ENCODE results near the gene HEYL.
A peak's percentile ranks its signal among the peaks of the same experiment; 100 is the strongest.

Gene HEYL

DNA sequence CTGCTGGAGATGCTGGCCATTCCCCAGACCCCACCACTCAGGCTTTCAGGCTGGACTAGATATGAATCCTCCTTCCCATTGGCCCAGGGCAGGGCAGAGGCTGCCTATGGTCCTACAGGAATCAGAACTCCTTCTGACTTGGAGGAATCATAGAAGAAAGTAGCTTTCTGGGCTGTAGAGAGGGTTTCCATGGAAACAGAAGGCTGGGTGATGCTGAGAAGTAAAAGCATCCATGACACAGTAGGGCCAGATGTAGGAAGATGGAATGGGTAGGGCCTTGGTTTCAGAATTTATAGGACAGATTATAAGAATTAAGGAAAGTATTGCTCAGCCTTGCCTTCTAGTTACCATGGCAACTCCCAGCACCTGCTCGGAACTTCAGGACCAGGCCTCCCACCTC lies 23.4 kb upstream of the HEYL start:
- DNase-seq, result no peak

DNA sequence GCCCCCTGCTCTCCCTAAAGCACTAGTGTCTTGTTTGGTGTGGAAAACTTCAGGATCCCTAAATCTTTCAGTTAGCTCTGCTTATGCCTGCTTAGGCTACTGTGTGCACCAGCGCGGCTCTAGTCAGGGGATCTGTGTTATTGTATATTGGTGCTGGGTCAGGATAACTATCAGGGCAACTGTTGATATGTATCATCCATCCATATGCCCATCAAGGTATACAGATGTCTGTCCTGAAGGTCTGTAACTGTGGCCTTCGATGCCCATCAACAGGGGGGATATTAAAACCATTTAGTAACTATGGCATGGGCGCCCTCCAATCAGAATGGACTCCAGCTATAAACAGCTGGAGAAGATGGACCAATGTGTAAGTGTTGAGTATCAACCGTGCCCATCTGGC lies 20.1 kb upstream of the HEYL start:
- no peak for DNase-seq

DNA sequence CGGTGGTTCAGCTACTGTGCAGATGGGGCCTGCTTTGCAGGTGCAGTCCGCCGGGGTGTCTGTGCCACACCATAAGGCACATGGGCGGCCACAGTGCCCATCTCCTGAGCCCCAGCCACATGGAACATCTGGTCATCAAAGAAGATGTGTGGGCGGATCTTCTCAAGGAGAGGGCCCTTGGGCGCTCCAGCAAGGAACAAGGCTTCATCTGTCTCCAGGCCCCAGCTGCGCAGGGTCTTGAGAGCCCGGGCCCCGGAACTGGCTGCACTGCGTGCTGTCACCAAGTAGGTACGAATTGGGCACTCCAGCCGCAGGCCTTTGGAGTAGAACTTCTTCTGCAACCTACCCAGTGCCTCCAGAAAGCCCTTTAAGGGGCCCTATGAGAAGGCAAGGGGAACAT lies 19.7 kb upstream of the HEYL start:
- DNase-seq, result no peak

DNA sequence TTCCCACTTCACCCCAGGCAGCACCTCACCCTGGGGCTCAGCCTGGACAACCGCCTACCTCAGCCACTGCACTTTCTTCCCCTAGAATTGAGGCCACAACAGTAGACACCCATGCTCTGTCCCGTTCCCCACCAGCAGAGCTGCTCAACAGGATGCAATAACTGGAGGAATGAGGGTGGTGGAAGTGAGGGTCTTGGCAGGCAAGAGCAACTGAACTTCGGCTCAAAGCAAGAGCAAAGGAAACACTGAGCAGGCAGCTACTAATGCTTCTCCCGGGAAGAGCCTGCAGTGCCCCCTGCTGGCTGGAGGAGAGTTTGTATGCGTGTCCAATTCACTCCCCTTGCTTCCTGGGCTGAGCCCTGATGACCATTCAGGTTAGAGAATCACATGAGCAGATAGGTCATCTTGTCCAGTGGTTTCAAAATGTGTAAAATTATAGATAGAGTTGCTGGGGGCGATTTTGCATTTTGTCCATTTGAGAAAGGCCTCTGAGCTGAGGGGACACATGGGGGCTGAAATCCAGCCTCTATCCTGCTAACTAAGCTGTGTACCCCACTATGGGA lies 18.6 kb upstream of the HEYL start:
- peak; percentile 90 for DNase-seq

DNA sequence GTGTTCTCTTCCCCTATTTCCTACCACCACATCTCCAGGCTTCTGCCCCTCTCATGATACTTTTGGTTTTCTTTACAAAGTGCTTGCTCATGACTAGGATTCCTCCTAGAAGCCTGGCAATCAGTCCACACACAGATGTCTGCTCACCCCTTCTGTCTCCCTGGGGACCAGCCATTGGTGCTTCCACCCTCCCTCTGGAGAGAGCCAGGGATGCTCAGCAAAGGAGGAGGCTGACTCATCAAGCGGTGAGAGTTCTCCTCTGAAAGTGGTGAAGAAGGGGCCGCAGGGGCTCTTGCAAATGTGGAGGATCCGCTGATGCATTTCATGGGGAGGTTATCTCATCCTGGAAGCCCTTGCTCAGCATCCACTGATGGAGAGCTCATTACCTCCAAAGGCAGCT lies 18.0 kb upstream of the HEYL start:
- DNase-seq, result no peak

DNA sequence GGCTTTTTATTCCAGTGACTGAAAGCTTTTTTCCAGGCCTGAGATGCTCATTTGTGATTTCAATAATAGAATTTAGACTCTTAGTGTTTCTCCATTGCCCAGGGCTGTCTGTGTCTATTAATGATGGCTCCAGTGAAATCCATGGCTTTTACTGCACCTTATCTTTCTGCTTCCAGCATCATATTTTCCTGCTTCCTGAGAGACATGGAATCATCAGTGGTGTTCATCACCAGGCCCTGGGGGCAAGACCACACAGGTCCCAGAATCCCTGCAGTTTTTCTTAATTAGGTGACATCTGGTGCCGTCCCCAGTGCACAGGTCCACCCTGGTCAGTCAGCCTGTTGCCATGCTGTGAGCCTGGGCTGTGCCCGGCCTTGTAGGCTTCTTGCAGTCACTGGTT lies 16.9 kb upstream of the HEYL start:
- no peak for DNase-seq

DNA sequence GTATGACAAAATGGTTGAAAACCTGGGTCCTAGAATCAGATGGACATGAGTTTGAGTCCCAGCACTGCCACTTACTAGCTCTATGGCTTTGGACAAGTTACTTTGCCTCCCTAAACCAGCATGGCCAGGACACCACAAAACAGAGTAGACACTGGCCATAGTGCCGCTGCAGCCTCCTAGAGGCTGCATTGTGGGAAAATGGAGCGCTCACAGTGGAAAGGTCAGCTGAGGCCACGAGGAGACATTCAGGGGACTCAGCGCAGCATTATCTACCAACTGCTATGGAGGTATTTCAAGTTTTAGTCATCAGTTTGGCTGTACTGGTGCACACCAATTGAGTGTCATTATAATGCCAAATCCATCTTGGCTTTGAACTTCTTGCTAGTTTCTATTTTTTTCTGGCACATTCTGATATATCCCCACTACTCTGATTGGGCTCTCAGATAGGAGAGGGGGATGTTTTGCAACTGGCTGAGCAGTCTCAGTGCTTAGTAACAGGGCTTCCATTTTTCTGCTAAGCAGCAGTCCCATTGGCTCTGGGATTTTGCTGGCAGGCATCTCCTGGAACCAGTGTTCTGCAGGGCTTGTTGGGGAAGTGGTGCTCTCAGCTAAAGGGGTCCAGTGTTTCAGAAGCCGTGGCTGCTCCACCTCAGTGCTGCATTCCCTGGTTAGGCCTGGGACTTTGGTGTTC lies 16.3 kb upstream of the HEYL start:
- no peak for DNase-seq

DNA sequence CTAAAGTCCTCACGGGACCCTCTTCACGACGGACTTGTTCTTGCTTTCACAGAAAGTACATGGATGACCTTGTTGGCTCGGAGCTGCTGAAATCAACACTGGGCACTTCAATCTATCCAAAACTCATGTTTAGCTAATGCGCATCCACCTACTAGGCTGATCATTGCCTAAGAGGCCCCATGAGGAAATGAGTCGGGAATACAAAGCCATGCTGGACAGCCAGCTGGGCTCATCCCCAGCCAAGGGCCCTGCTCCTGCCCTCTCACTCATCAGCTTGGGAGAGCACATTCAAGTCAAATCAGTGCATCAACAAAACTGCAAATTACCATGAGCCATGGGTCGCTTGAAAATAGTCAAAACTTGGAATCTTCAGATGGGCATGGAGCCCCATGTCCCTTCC lies 14.8 kb upstream of the HEYL start:
- DNase-seq, result no peak

DNA sequence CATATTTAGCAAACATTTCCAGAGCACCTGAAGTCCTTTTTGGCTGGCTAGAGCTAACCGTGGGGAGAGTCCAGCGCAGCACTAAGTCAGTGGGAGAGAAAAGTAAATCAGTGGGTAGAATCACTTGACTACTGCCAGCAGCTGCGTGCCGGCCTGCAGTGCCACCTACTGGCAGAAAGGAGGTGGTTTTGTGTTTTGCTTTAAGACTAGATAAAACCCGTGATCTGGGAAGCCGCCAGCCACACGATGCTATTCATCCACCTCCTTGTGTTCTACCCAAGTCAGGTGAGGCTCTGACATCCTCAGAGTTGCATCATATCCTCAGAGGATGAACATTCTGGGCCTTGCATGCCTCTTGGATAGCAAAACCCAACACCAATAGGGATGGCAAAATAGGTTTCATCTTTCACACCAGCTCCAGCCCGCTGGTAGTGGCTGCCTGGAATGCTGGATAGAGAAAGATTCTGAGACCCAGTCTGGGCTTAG lies 14.1 kb upstream of the HEYL start:
- peak; percentile 88 for DNase-seq

DNA sequence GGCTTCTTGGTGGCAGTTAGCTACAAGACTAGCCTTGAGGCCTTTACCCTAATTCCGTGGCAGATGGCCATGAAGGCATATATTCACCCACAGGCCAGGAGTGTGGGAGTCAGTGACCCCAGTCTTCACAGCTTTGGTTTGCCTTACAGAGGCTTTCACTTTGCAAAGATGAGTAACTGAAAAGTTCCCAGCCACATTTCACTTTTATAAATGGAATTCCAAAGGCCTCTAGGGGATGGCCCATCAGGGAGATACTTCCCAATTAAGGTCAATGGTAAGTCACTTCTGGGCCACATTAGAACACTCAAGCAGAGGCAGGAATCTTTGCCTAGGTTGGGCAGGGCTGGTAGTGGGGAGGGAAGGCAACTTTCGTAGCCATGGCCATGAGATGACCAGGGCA lies 13.1 kb upstream of the HEYL start:
- no peak for DNase-seq

DNA sequence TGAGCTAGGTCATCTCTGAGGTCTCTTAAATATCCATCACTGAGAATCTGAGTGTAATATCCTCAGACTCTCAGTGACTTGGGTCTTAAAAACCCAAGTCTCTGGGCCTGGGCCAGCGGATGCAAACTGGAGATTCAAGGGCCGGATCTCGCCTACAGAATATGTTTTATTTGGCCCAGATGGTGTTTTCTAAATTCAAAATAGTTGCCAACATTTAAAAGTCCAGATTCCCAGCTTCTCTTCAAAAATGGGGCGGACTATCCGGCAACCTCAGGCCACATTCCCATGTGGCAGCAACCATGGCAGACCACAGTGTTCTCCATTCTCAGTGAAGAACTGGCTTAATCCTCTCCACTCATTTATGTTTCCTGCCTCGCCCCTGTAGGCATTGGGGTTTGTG lies 12.7 kb upstream of the HEYL start:
- no peak for DNase-seq

DNA sequence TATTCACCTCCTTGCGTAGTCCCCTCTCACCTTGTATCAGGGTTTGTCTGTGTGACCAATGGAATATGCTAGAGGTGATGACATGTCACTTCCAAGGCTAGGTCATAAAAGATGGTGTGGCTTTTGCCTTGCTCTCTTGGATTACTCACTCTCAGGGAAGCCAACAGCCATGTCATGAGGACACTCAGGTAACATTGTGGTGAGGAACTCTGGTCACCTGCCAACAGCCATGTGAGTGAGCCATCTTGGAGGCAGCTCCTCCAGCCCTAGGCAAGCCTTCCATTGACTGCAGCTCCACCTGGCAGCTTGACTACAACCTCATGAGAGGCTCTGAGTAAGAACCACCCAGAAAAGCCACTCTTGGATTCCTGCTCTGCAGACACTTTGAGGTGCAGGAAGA lies 11.0 kb upstream of the HEYL start:
- DNase-seq, result no peak

DNA sequence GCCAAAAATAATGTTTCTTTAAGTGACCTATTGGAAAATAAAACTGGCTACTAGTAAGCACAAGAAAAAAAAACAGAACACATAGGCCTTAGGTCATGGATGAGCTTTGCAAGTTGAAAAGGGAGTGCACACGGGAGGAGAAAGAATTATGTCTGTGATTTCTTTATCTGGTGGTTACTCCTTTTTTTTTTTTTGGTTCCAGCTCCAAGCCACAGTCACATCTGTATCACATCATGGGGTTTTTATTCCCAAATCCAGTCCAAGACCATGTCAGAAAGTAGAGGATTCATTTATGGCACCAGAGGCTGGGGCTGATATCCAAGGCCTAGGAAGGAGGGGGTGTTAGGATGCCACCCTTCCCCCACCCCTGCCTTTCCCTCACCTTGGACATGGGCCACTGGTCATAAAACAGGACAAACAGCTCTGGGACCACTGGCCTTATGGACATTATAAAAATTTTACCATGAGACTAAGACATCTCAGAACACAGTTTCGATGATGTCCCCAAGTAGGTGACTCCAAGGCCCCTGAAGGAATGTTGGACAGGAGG lies 10.3 kb upstream of the HEYL start:
- no peak for DNase-seq

DNA sequence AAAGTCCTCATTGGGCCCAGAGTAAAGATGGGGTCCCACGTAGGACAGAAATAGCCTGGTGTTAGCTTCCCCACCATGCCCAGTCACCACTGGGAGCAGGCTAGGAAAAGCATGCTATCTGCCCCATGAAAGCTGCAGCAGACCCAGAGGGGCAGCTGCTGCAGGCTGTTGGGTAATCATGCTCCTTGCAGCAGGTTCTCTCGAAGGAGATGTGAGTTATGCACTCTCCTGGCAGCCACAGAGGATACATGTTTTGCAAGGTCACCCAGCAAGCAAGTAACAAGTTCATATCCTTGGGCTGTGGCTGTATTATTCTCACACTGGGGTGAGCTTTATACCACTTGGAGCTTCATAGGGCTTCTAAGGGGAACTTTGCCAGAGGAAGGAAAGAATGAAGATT lies 9.1 kb upstream of the HEYL start:
- no peak for DNase-seq

DNA sequence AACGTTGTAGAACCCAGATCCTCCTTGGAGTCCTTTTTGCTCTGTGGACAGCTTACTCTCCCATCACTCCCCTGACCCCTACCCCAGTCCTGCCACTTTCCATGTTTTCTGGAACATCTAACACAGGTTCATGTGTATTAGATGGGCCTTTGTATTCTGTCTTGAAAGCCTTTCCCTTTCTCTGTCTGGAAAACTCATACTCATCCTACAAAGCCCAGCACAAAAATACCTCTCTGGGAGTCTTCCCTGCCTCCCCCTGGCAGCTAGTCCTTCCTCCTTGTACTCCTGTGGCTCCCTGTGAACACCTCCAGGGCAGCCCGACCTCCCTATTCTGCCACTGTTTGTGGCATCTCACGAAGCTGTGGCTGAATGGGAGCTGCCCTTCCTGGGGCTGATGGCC lies 7.8 kb upstream of the HEYL start:
- DNase-seq, result no peak

DNA sequence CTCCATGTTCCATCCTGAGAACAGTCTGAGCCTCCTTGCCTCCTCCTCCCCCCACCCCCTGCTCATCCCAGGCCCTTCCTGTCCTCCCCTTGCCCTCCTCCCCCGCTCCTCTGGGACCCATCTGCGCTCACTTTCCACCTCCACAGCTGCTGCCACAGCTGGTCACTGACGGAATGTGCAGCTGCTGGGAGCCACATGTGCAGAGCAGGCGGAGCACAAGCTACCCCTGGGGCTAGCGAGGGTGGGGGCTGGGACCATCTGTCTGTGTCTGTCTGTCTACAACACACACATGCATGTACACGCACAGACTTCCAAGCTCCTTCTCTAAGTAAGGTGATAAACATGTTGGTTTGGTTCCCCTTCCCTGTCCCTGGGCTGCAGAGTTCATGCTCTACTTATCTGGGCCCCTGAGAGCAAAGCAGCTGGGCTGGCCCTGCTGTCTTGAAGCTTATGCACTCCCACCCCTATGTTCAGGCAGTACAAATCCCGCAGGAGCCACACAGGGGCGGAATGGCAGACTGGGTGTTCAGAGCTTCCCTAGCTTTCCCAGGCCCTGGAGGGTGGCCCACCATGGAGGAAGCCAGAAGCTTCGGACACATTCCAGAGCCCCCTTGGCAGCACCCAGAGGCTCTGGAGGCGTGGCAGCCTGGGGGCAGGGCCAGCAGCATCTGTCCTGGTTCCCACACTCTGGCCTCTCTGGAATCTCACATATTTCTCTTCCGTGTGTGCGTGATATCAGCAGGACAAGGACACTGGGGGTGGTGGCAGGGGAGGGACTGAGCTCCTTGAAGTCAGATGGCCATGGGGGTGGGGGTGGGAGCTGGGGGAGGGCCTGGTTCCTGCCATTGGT lies 7.0 kb upstream of the HEYL start:
- peak; percentile 10 for DNase-seq

DNA sequence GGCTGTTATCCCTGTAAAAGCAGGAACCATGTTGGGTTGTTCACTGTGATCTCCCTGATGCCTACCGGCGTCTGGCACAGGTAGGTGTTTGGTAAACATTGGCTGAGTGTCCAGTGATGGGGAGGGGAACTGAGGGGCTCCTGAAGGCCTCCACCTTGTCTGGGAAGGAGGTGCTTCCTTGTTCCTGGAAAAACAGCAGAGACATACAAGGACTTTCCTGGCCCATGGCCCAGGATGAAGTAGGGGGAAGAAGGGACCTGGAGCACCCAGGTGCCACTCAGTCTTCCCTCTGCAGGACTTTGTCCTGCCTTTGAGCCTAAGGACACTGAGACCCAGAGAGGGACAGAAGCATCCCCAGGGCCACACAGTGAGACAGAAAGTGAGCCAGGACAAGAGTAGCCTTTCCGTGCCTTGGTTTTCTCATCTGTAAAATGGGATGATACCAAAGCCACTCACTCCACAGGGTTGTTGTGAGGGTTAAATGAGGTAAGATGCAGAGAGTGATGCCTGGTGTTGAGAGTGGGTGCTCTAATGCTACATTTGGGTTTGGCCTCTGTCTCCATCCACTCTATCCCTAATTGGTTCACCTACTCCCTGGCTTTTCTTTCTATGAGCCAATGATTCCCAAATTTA lies 6.1 kb upstream of the HEYL start:
- no peak for DNase-seq

DNA sequence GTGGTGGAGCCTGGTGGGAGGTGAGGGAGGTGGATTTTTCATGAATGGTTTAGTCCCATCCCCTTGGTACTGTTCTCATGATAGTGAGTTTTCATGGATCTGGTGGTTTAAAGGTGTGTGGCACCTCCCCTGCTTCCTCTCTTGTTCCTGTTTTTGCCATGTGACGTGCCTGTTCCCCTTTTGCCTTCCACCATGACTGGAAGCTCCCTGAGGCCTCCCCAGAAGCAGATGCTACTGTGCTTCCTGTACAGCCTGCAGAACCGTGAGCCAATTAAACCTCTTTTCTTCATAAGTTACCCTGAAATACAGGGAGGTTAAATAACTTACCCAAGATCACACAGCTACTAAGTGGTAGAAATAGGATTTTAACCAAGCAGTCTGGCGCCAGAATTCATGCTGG lies 4.3 kb upstream of the HEYL start:
- no peak for DNase-seq

DNA sequence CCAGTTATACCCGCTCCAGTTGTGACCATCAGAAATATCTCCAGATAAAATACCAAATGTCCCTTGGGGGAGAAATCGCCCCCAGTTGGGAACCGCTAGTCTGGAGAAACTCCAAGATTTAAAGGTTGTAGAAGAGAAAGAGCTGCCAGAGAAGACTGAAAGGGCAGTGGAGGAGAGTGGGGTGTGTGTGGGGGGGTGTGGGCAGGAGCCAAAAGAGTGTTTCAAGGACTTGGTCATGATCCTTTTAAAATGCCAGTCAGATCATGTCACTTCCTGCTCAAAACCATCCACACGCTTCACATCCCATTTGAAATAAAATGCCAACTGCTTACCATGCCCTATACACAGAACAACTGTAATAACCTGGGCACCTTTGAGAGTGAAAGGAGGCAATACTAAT lies 3.4 kb upstream of the HEYL start:
- no peak for DNase-seq

DNA sequence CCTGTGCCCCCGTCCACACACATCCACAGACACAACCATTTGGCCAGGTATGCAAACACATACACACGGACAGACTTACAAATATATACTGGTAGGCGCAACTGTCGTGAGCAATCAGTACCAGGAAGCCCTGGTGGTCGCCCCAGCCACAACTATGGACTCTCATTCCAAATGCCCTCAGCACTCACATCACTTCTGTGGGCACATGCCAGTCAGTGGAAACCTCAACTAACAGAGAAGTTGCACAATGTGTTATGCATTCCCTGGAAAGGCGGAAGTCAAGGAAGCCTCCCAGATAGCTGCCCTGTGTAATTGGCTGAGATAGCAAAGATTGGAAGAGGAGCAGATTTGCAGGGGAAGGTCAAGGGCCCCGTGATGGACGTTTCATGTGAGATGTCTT lies 1.4 kb upstream of the HEYL start:
- DNase-seq, result no peak

DNA sequence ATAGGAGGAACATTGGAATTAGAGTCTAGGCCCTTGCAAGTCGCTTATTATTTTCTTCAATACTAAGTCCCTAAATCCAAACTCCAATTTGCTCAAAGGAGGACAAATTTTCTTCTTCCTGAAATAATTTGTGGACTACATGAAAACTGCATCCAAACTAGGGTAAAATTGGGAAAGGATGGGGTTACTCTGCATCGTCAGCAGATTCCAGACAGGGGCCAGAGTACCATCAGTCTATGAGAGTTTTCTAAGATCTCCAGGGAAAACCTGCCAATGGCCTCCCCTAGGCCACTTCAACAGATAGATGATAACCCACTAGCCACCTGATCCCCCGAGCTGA lies 508 bp downstream of the HEYL start:
- DNase-seq, result no peak

DNA sequence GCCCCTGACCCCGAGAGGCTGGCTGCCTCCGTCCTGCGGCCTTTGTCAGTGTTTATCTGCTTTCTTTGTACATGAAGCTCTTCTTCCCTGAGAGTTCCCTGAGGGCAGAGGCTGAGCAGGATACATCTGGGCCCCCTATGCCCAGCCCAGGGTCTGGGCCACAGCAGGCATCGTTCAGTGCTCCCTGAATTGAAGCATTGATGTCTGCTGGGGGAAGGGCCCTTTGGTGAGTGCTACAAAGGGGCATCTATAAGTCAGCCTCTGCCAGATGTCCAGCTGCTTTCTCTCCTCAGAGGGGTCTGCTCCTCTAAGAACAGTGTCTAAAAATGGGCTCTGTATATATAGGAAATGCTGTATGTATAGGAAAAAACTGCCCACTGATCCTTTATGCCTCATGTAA lies 2.1 kb downstream of the HEYL start:
- no peak for DNase-seq

DNA sequence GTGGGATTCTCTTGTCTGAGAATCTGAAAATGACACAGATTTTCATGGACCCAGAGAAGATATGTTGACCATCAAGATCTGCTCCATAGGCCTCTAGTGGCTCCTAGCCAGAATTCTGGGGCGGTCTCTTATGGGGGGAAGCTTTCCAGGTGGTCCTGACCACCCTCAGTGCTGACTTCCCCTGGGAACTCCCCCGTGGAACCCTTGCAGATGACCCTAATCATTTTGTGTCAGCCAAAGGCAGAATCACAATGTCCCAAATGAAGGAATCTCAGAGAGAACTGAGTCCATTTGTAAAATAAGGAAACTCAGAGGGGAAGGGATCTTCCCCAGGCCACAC lies 3.6 kb downstream of the HEYL start:
- no peak for DNase-seq
